Prostate gland (tissue), 2 donors: ENCODE measurements around the gene RAPGEF4. TPM values are rescaled to one million over a fixed set of nuclear protein-coding genes. Genes with fewer than 3 reads are reported as not detected.

Experiments used
- DNase-seq: peaks from one replicate; pipeline ENCODE4 v3.0.0-alpha.2; 2019; ENCODE audit warnings: low spot score
- H3K27ac ChIP-seq, 2 donors: fragments of 200-600 bp; sonication (generic); 2 replicates each; pipeline ENCODE4 v1.5.1; 2017 to 2019
- H3K27me3 ChIP-seq: fragments of 200-600 bp; sonication (generic); replicated peaks from 2 replicates; pipeline ENCODE4 v1.5.1; 2019; ENCODE audit not compliant: insufficient read depth
- H3K36me3 ChIP-seq, 2 donors: fragments of 200-600 bp; sonication (generic); 1 replicate in 1 of 2; 2 replicates in 1 of 2; pipeline versions ENCODE4 v1.5.1 to v1.8.1; 2017 to 2019
- H3K4me1 ChIP-seq: fragments of 200-600 bp; sonication (generic); replicated peaks from 2 replicates; pipeline ENCODE4 v1.5.1; 2019
- H3K4me3 ChIP-seq, 2 donors: fragments of 200-600 bp; sonication (generic); 2 replicates each; pipeline ENCODE4 v1.5.1; 2017 to 2019
- H3K9me3 ChIP-seq: fragments of 200-600 bp; sonication (generic); 2 replicates; pipeline ENCODE4 v1.5.1; 2017
- POLR2A ChIP-seq: fragments of 450-650 bp; IDR thresholded peaks from one replicate; pipeline ENCODE4 v1.6.1; 2016; ENCODE audit warnings: antibody characterized with exemption, mild to moderate bottlenecking
- POLR2AphosphoS5 ChIP-seq: sonication (generic); formaldehyde crosslinking; IDR thresholded peaks from one replicate; pipeline ENCODE4 v1.6.1; 2017; ENCODE audit warnings: antibody characterized with exemption
- WGBS: methylation state at CpG from one replicate; pipeline ENCODE4 v1.1.5; 2018; 5-methylcytosine and 5-hydroxymethylcytosine counted together
- intact Hi-C: fragments of 100-400 bp; cut with DNase I; formaldehyde crosslinking; loops from one replicate; pipeline ENCODE4 v1.14.2; 2022
- total RNA-seq, 2 donors: library from RNA; depleted of rRNA; stranded (reverse); fragments of >200 nt; gene quantifications; one replicate each; pipeline ENCODE4 v1.1.0, GENCODE V29; 2016
- TF ChIP-seq, protein P1 (sequence below), 4 experiments: fragments of 200-600 bp in 2 of 4; fragments of 450-650 bp in 2 of 4; sonication (generic) in 2 of 4; IDR thresholded peaks; 1 replicate in 3 of 4; 2 replicates in 1 of 4; pipeline ENCODE4 v1.5.1; 2016 to 2019; ENCODE audit warnings: antibody characterized with exemption in 4 of 4, mild to moderate bottlenecking in 2 of 4, moderate library complexity in 2 of 4

The RAPGEF4 gene
- total RNA-seq, 2 donors from 2014 or later: 7.3 to 31.0 TPM

DNA sequence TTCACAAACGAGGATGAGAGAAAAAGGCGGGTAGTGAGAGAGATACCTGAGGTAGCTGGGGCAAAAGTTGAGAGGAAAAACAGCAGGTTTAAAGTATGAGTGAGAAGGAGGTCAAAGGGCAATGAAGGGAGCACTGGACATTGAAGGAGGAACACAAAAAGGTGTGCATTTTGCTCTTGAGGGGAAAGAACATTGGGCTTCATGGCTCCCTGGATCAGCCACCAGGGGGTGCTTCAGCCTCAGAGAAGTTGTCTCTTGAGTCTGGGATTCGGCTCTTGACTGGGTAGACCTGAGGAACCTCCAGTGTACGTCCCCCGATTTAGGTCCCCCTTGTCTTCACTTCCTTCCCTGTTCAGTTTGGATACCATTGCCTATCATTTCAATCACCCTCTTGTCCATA lies 128.5 kb downstream of the RAPGEF4 start:
- H3K27me3 ChIP-seq: no peaks in the 10 kb centered on the region
- H3K4me1 ChIP-seq: peaks cover 4% of the 10 kb centered on the region
- no peaks in the 10 kb centered on the region for H3K36me3 ChIP-seq
- WGBS: 72% methylated on average over 5 of the region's 5 CpGs
- H3K9me3 ChIP-seq: no peaks in the 10 kb centered on the region
- H3K27ac ChIP-seq: no peak overlapping the region
- peak; percentile 57 for DNase-seq
- TF ChIP-seq, protein P1, sequence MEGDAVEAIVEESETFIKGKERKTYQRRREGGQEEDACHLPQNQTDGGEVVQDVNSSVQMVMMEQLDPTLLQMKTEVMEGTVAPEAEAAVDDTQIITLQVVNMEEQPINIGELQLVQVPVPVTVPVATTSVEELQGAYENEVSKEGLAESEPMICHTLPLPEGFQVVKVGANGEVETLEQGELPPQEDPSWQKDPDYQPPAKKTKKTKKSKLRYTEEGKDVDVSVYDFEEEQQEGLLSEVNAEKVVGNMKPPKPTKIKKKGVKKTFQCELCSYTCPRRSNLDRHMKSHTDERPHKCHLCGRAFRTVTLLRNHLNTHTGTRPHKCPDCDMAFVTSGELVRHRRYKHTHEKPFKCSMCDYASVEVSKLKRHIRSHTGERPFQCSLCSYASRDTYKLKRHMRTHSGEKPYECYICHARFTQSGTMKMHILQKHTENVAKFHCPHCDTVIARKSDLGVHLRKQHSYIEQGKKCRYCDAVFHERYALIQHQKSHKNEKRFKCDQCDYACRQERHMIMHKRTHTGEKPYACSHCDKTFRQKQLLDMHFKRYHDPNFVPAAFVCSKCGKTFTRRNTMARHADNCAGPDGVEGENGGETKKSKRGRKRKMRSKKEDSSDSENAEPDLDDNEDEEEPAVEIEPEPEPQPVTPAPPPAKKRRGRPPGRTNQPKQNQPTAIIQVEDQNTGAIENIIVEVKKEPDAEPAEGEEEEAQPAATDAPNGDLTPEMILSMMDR (IDR thresholded peaks at IDR 0.05): peak; percentile 33 to 86 (median 64)
- no peak for TF ChIP-seq POLR2AphosphoS5
- no peak for TF ChIP-seq POLR2A
- H3K4me3 ChIP-seq: no peak overlapping the region
- intact Hi-C loops: loop anchor here (2.0 to 5.0 kb wide), 2 partner anchors 52 to 67 kb away; no protein-coding TSS in a partner anchor

DNA sequence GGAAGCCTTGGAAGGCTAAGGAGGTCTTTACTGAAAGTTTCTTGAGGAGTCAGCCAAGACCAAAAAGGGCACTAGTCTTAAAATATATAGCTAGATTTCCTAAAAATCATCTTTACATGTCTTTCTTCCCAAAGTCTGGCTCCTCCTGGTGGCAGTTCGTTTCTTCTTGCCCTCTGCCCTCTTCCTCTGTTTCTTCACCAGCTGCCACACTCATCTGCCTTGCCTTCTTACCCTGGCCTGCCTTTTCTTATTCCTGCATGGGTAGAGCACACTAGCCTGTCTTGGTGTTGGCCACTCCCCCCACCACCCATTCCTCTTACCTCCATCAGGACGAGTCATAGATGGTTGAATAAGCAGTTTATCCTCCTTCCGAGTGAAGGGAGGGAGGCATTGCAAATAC lies 129.8 kb downstream of the RAPGEF4 start:
- Histone ChIP-seq H3K27me3 (no peaks in the 10 kb centered on the region), H3K4me3 (no peak overlapping the region), H3K27ac (no peak overlapping the region), H3K9me3 (no peaks in the 10 kb centered on the region), H3K4me1 (no peaks in the 10 kb centered on the region), H3K36me3 (no peaks in the 10 kb centered on the region)
- DNase-seq: no peak
- intact Hi-C loops: loop anchor here (2.0 kb wide), 1 partner anchor 65 kb away; no protein-coding TSS in a partner anchor
- 91% methylated on average over 3 of the region's 3 CpGs for WGBS
- no peak for TF ChIP-seq POLR2AphosphoS5
- TF ChIP-seq POLR2A: no peak
- TF ChIP-seq, protein P1 (IDR thresholded peaks at IDR 0.05): no peak

DNA sequence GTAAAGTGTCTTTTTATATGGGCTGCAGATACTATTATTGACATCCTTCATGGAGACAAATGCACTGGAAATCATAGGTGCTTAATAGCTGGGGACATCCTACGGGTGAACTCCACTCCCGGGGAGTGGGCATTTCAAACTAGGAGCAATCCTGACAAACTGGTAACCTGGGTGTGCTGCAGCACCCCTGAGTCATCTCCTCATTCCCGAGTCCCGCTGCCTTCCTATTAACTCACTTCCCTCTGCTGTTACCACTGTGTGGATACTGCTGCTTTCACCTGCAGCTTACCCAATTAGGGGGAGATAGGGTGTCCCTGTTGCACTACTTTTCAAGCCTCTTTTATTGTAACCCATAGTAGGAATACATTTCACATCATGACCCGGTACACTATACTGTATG lies 134.2 kb downstream of the RAPGEF4 start:
- no peak overlapping the region for H3K27ac ChIP-seq
- WGBS: 87% methylated on average over 5 of the region's 5 CpGs
- TF ChIP-seq, protein P1 (IDR thresholded peaks at IDR 0.05): no peak
- TF ChIP-seq POLR2A: no peak
- TF ChIP-seq POLR2AphosphoS5: no peak
- no peaks in the 10 kb centered on the region for H3K4me1 ChIP-seq
- no peak for DNase-seq
- no peaks in the 10 kb centered on the region for H3K36me3 ChIP-seq
- H3K4me3 ChIP-seq: no peak overlapping the region
- H3K9me3 ChIP-seq: no peaks in the 10 kb centered on the region
- intact Hi-C loops: no loop called here
- no peaks in the 10 kb centered on the region for H3K27me3 ChIP-seq

DNA sequence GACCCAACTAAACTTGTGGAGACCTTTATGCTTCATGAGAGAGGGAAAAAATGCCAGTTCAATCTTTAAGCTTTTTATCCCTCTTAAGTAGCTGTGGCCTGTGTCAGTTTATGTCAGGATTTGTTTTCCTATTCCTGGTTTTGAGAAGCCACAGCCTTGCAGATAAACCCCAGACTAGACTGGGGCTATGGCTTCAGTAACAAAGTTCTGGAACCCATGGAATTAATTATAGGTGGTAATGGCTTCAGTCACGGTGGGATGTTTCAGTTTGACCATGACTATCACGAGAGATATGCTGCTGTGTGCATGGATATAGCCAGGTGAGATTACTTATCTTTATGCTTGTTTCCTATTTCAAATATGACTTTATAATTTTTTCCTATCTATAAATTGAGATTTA lies 134.8 kb downstream of the RAPGEF4 start:
- TF ChIP-seq, protein P1 (IDR thresholded peaks at IDR 0.05): no peak
- TF ChIP-seq POLR2AphosphoS5 (no peak), POLR2A (no peak)
- intact Hi-C loops: no loop called here
- no peaks in the 10 kb centered on the region for H3K36me3 ChIP-seq
- no peak overlapping the region for H3K27ac ChIP-seq
- no peak overlapping the region for H3K4me3 ChIP-seq
- no peak for DNase-seq
- WGBS: 97% methylated on average over 2 of the region's 2 CpGs
- H3K4me1 ChIP-seq: no peaks in the 10 kb centered on the region
- H3K27me3 ChIP-seq: no peaks in the 10 kb centered on the region
- no peaks in the 10 kb centered on the region for H3K9me3 ChIP-seq

DNA sequence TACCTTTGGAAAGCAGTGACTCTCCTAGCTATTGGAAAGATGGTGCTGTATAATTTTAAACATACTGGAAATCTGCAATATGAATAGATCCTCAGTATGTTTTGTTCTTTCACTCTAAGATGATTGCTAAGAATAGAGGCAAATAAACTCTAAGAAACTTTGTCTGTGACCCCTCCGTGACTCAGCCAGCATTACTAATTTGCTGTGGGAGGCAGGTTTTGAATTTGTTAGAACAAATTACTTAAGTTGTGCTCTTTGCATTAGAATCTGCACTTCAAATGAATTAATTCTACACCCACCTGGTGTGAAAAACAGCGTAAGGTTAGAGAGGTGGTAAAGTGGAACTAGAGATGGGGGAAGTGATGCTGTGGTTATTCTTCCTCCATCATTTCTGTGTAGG lies 142.2 kb downstream of the RAPGEF4 start:
- no peaks in the 10 kb centered on the region for H3K27me3 ChIP-seq
- no peaks in the 10 kb centered on the region for H3K9me3 ChIP-seq
- no peaks in the 10 kb centered on the region for H3K36me3 ChIP-seq
- DNase-seq: no peak
- 78% methylated on average over 2 of the region's 2 CpGs for WGBS
- H3K27ac ChIP-seq: no peak overlapping the region
- intact Hi-C loops: no loop called here
- H3K4me1 ChIP-seq: no peaks in the 10 kb centered on the region
- TF ChIP-seq, protein P1 (IDR thresholded peaks at IDR 0.05): no peak
- TF ChIP-seq POLR2AphosphoS5: no peak
- TF ChIP-seq POLR2A: no peak
- no peak overlapping the region for H3K4me3 ChIP-seq
